Amniotic epithelial cell (primary cell): Measurements from ENCODE around the gene XRCC5.

Experiments
- DNase-seq: peaks from one replicate; pipeline ENCODE4 v3.0.0-alpha.2; 2010; ENCODE audit warnings: low read depth

XRCC5 gene

GRCh38 chr2:216156822-216157221 is 47.7 kb downstream of the XRCC5 start:
- DNase-seq, result no peak

GRCh38 chr2:216159144-216159543 is 50.0 kb downstream of the XRCC5 start:
- peak; percentile 41 for DNase-seq

- peak; percentile 35 for DNase-seq
These were observed 50.5 kb downstream of the XRCC5 start for GRCh38 chr2:216159646-216160045.

GRCh38 chr2:216160786-216161185 is 51.6 kb downstream of the XRCC5 start:
- DNase-seq, result peak; percentile 58

GRCh38 chr2:216161967-216162366 is 52.8 kb downstream of the XRCC5 start:
- no peak for DNase-seq

- peak; percentile 98 for DNase-seq
These were observed 54.4 kb downstream of the XRCC5 start for GRCh38 chr2:216163518-216163917.

GRCh38 chr2:216164087-216164486 is 54.9 kb downstream of the XRCC5 start:
- no peak for DNase-seq

- DNase-seq, result no peak
These were observed 55.4 kb downstream of the XRCC5 start for GRCh38 chr2:216164576-216164975.

GRCh38 chr2:216165711-216166110 is 56.6 kb downstream of the XRCC5 start:
- no peak for DNase-seq

- no peak for DNase-seq
These were observed 59.9 kb downstream of the XRCC5 start for GRCh38 chr2:216169087-216169486.

- DNase-seq, result no peak
These were observed 61.1 kb downstream of the XRCC5 start for GRCh38 chr2:216170076-216170763.

GRCh38 chr2:216171011-216171410 is 61.9 kb downstream of the XRCC5 start:
- no peak for DNase-seq

- DNase-seq, result no peak
These were observed 63.3 kb downstream of the XRCC5 start for GRCh38 chr2:216172493-216172892.

- no peak for DNase-seq
These were observed 69.9 kb downstream of the XRCC5 start for GRCh38 chr2:216179015-216179414.

GRCh38 chr2:216181351-216181750 is 72.2 kb downstream of the XRCC5 start:
- no peak for DNase-seq

- no peak for DNase-seq
These were observed 72.9 kb downstream of the XRCC5 start for GRCh38 chr2:216181953-216182461.

- DNase-seq, result no peak
These were observed 74.3 kb downstream of the XRCC5 start for GRCh38 chr2:216183462-216183861.

GRCh38 chr2:216188559-216188850 is 79.4 kb downstream of the XRCC5 start:
- DNase-seq, result no peak

GRCh38 chr2:216188956-216189355 is 79.8 kb downstream of the XRCC5 start:
- DNase-seq, result peak; percentile 39

- DNase-seq, result peak; percentile 61
These were observed 80.3 kb downstream of the XRCC5 start for GRCh38 chr2:216189410-216189809.

- no peak for DNase-seq
These were observed 83.0 kb downstream of the XRCC5 start for GRCh38 chr2:216192181-216192580.

- no peak for DNase-seq
These were observed 83.8 kb downstream of the XRCC5 start for GRCh38 chr2:216192931-216193330.

GRCh38 chr2:216194013-216194412 is 84.9 kb downstream of the XRCC5 start:
- no peak for DNase-seq

- no peak for DNase-seq
These were observed 85.4 kb downstream of the XRCC5 start for GRCh38 chr2:216194561-216194960.
